Adrenal gland (tissue), 12 donors: Measurements from ENCODE around the gene PDK2. TPM values are rescaled to one million over a fixed set of nuclear protein-coding genes. Genes with fewer than 3 reads are reported as not detected.

Experiments used
- DNase-seq, 7 donors: peaks; one replicate each; pipeline ENCODE4 v3.0.0-alpha.2; 2019 to 2020
- H3K27ac ChIP-seq, 5 donors: fragments of 200-600 bp; sonication (generic) in 4 of 5; 1 replicate in 3 of 5; 2 replicates in 2 of 5; pipeline versions ENCODE4 v1.5.1 to v1.8.0; 2016 to 2020; ENCODE audit warnings: mild to moderate bottlenecking in 1 of 5
- H3K27me3 ChIP-seq: fragments of 200-600 bp; 2 replicates; pipeline ENCODE4 v1.8.0; 2021
- H3K36me3 ChIP-seq, 2 donors: fragments of 200-600 bp; replicated peaks in 1 of 2; 1 replicate in 1 of 2; 2 replicates in 1 of 2; pipeline versions ENCODE4 v1.5.1 to v1.8.0; 2018 to 2022
- H3K4me1 ChIP-seq, 2 donors: fragments of 200-600 bp; replicated peaks in 1 of 2; 1 replicate in 1 of 2; 2 replicates in 1 of 2; pipeline versions ENCODE4 v1.5.1 to v1.8.0; 2018 to 2021
- H3K4me3 ChIP-seq, 4 donors: fragments of 200-600 bp; sonication (generic) in 3 of 4; one replicate each; pipeline ENCODE4 v1.5.1; 2016 to 2018
- H3K9me3 ChIP-seq, 3 donors: fragments of 200-600 bp; sonication (generic) in 1 of 3; replicated peaks in 1 of 3; 1 replicate in 2 of 3; 2 replicates in 1 of 3; pipeline versions ENCODE4 v1.5.1 to v1.8.0; 2016 to 2021
- POLR2A ChIP-seq, 2 donors: fragments of 450-650 bp; IDR thresholded peaks; one replicate each; pipeline ENCODE4 v1.6.1; 2017; ENCODE audit warnings: antibody characterized with exemption in 2 of 2, mild to moderate bottlenecking in 2 of 2, moderate library complexity in 1 of 2
- WGBS, 4 donors: extraction: QIAGEN DNeasy Blood & Tissue Kit in 2 of 4; methylation state at CpG; one replicate each; pipeline versions ENCODE4 v1.1.5 to v1.1.7; 2013 to 2017; 5-methylcytosine and 5-hydroxymethylcytosine counted together
- intact Hi-C, 2 donors: fragments of 100-400 bp; cut with DNase I; formaldehyde crosslinking; loops; one replicate each; pipeline versions ENCODE4 v1.14.1 to v1.15.0; 2022 to 2023
- polyA plus RNA-seq, 3 donors: library from polyadenylated mRNA; stranded (reverse); fragments of 200-250 nt in 2 of 3; fragments of 350-450 nt in 1 of 3; fragmentation: Illumina TruSeq in 1 of 3; extraction: RNeasy Lipid Tissue Mini Kit (QIAGEN cat#74804) in 1 of 3; gene quantifications; one replicate each; pipeline ENCODE4 v1.2.3, GENCODE V29; 2013 to 2014
- total RNA-seq, 9 donors: library from RNA; depleted of rRNA in 4 of 9; stranded (reverse); fragments of >200 nt in 4 of 9; fragments of 120-200 nt in 1 of 9; fragmentation: NEBNext Ultra II Directional in 1 of 9; extraction: Animal tissue kit (Norgen Biotek cat#: 25700) in 1 of 9; gene quantifications; one replicate each; pipeline versions ENCODE4 v1.1.0 to v1.2.4, GENCODE V29; 2013 to 2023
- TF ChIP-seq, protein P1 (sequence below), 6 experiments: fragments of 450-650 bp in 4 of 6; fragments of 200-600 bp in 2 of 6; sonication (generic) in 1 of 6; IDR thresholded peaks; 1 replicate in 5 of 6; 2 replicates in 1 of 6; pipeline versions ENCODE4 v1.5.1 to v1.8.0; 2016 to 2021; ENCODE audit warnings: antibody characterized with exemption in 6 of 6, mild to moderate bottlenecking in 2 of 6, moderate library complexity in 1 of 6
- donor health status: healthy with polysubstance abuse.
- donor health status: Bipolar disorder and iron deficiency.
- donor health status: DM: yes; HTN: yes; CAD: no.
- donor health status: DM: no; HTN: no; CAD: no.
- donor health status: DM: no; HTN: no; CAD: no.
- donor health status: DM: yes; HTN: yes; CAD: no.

Gene PDK2
- total and polyA plus RNA-seq, 12 donors = 28.4 to 225 (median 124) TPM

DNA sequence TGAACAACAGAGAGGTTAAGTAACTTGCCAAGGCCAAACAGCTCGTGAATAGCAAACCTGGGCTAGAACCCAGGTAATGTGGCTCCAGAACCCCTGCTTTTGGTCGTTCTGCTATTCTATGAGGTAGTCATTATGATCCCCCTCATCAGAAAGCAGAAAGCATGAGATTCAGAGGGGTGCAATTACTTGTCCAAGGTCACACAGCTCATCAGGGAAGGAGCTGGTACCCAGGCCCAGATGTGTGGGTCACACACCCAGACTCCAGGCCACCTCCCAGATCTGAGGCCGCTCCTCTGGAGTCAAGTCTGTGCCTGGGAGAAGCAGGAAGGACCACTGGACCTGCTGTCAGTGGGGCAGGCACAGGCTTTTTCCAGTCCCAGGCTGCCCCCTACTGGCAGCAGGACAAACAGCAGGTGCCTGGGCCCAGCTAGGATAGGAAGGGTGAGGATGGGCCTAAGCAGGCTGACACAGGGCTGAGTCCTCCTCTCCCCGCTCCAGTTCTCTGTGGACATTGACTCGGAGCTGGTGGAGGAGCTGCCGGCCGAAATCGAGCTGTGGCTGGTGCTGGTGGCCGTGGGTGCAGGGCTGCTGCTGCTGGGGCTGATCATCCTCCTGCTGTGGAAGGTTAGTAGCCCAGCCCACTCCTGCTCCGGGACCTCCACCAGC lies 7.8 kb upstream of the PDK2 start:
- TF ChIP-seq, protein P1, sequence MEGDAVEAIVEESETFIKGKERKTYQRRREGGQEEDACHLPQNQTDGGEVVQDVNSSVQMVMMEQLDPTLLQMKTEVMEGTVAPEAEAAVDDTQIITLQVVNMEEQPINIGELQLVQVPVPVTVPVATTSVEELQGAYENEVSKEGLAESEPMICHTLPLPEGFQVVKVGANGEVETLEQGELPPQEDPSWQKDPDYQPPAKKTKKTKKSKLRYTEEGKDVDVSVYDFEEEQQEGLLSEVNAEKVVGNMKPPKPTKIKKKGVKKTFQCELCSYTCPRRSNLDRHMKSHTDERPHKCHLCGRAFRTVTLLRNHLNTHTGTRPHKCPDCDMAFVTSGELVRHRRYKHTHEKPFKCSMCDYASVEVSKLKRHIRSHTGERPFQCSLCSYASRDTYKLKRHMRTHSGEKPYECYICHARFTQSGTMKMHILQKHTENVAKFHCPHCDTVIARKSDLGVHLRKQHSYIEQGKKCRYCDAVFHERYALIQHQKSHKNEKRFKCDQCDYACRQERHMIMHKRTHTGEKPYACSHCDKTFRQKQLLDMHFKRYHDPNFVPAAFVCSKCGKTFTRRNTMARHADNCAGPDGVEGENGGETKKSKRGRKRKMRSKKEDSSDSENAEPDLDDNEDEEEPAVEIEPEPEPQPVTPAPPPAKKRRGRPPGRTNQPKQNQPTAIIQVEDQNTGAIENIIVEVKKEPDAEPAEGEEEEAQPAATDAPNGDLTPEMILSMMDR (IDR thresholded peaks at IDR 0.05) = peak; percentile 90 to 98 (median 96)
- TF ChIP-seq POLR2A (IDR thresholded peaks at IDR 0.05) = no peak
- no peaks in the 10 kb centered on the region for H3K27me3 ChIP-seq
- peaks cover 0 to 28% of the 10 kb centered on the region in 2 donors for H3K36me3 ChIP-seq
- H3K4me1 ChIP-seq = no peaks in the 10 kb centered on the region
- no peaks in the 10 kb centered on the region for H3K9me3 ChIP-seq
- no peak overlapping the region for H3K4me3 ChIP-seq
- 35 to 70% (median 38%) methylated on average over 3 to 10 of the region's 10 CpGs for WGBS, 4 donors
- peak; percentile 72 to 89 (median 81) for DNase-seq
- peak overlapping the region in 1 of 5 donors; percentile 12 for H3K27ac ChIP-seq
- intact Hi-C loops = no loop called here

GRCh38 chr17:50087912-50088405 lies 7.2 kb upstream of the PDK2 start:
- 75 to 90% (median 83%) methylated on average over 10 to 19 of the region's 19 CpGs for WGBS, 4 donors
- Histone ChIP-seq H3K27me3 (no peaks in the 10 kb centered on the region), H3K9me3 (no peaks in the 10 kb centered on the region), H3K27ac (no peak overlapping the region), H3K36me3 (peaks cover 0 to 25% of the 10 kb centered on the region in 2 donors), H3K4me1 (no peaks in the 10 kb centered on the region), H3K4me3 (no peak overlapping the region)
- intact Hi-C loops = loop anchor here (2.0 kb wide), 1 partner anchor 61 kb away; no protein-coding TSS in a partner anchor
- no peak for TF ChIP-seq POLR2A (IDR thresholded peaks at IDR 0.05)
- TF ChIP-seq, protein P1 (IDR thresholded peaks at IDR 0.05) = no peak
- no peak for DNase-seq

DNA sequence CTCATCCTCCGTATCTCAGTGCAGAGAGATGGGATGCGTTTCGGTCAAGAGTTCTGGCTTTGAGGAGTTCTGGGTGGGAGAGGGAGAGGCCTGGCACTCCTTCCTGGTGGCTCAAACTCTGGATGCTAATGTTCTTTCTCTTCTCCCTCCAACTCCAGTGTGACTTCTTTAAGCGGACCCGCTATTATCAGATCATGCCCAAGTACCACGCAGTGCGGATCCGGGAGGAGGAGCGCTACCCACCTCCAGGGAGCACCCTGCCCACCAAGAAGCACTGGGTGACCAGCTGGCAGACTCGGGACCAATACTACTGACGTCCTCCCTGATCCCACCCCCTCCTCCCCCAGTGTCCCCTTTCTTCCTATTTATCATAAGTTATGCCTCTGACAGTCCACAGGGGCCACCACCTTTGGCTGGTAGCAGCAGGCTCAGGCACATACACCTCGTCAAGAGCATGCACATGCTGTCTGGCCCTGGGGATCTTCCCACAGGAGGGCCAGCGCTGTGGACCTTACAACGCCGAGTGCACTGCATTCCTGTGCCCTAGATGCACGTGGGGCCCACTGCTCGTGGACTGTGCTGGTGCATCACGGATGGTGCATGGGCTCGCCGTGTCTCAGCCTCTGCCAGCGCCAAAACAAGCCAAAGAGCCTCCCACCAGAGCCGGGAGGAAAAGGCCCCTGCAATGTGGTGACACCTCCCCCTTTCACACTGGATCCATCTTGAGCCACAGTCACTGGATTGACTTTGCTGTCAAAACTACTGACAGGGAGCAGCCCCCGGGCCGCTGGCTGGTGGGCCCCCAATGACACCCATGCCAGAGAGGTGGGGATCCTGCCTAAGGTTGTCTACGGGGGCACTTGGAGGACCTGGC lies 6.0 kb upstream of the PDK2 start:
- no peaks in the 10 kb centered on the region for H3K27me3 ChIP-seq
- H3K4me3 ChIP-seq = no peak overlapping the region
- TF ChIP-seq, protein P1 (IDR thresholded peaks at IDR 0.05) = no peak
- no peak for TF ChIP-seq POLR2A (IDR thresholded peaks at IDR 0.05)
- H3K27ac ChIP-seq = no peak overlapping the region
- no peaks in the 10 kb centered on the region for H3K9me3 ChIP-seq
- WGBS, 4 donors = 82 to 86% (median 85%) methylated on average over 18 to 25 of the region's 25 CpGs
- no peak for DNase-seq
- H3K4me1 ChIP-seq = no peaks in the 10 kb centered on the region
- H3K36me3 ChIP-seq = peaks cover 0 to 25% of the 10 kb centered on the region in 2 donors
- intact Hi-C loops = loop anchor here (2.0 kb wide), 1 partner anchor 62 kb away; no protein-coding TSS in a partner anchor

GRCh38 chr17:50090071-50090470 lies 5.1 kb upstream of the PDK2 start:
- Histone ChIP-seq H3K4me3 (no peak overlapping the region), H3K36me3 (peaks cover 0 to 25% of the 10 kb centered on the region in 2 donors), H3K27me3 (no peaks in the 10 kb centered on the region), H3K4me1 (no peaks in the 10 kb centered on the region), H3K27ac (no peak overlapping the region), H3K9me3 (no peaks in the 10 kb centered on the region)
- 69 to 87% (median 83%) methylated on average over 4 to 6 of the region's 6 CpGs for WGBS, 4 donors
- TF ChIP-seq POLR2A (IDR thresholded peaks at IDR 0.05) = no peak
- TF ChIP-seq, protein P1 (IDR thresholded peaks at IDR 0.05) = no peak
- DNase-seq = no peak
- intact Hi-C loops = no loop called here
